ENCODE results near the gene PRM1. TPM values are rescaled to one million over a fixed set of nuclear protein-coding genes. Genes with fewer than 3 reads are reported as not detected.

PRM1 gene
- total RNA-seq, 1 donor from 2014 or later = not detected

- no peak overlapping the region for H3K27ac Mint-ChIP-seq (ENCODE audit: unreplicated experiment)
- no peak overlapping the region for H3K4me3 ChIP-seq (ENCODE audit: insufficient read depth, low read depth, low read length)
- FAIRE-seq = no peak
- DNase-seq (ENCODE audit: low read depth) = no peak
- H3K4me2 ChIP-seq (ENCODE audit: low read length) = no peak overlapping the region
- no peaks in the 10 kb centered on the region for H3K79me2 ChIP-seq (ENCODE audit: insufficient read depth, low read length)
- no peaks in the 10 kb centered on the region for H3K4me1 Mint-ChIP-seq (ENCODE audit: low read depth, unreplicated experiment)
- no peaks in the 10 kb centered on the region for H3K36me3 ChIP-seq (ENCODE audit: insufficient read depth, low read length)
- H3K9me3 ChIP-seq (ENCODE audit: insufficient read depth, low read depth, low read length) = no peaks in the 10 kb centered on the region
- H3K36me3 Mint-ChIP-seq (ENCODE audit: low read depth, unreplicated experiment) = no peaks in the 10 kb centered on the region
- no peak overlapping the region for H2AFZ ChIP-seq (ENCODE audit: low read depth, low read length)
- H3K4me1 ChIP-seq (ENCODE audit: insufficient read depth, low read length) = no peaks in the 10 kb centered on the region
- H3K27me3 Mint-ChIP-seq (ENCODE audit: low read depth, unreplicated experiment) = peaks cover 28% of the 10 kb centered on the region
- H3K9ac ChIP-seq (ENCODE audit: low read length) = no peak overlapping the region
- H3K4me3 Mint-ChIP-seq (ENCODE audit: unreplicated experiment) = no peak overlapping the region
- TF ChIP-seq, protein P1, sequence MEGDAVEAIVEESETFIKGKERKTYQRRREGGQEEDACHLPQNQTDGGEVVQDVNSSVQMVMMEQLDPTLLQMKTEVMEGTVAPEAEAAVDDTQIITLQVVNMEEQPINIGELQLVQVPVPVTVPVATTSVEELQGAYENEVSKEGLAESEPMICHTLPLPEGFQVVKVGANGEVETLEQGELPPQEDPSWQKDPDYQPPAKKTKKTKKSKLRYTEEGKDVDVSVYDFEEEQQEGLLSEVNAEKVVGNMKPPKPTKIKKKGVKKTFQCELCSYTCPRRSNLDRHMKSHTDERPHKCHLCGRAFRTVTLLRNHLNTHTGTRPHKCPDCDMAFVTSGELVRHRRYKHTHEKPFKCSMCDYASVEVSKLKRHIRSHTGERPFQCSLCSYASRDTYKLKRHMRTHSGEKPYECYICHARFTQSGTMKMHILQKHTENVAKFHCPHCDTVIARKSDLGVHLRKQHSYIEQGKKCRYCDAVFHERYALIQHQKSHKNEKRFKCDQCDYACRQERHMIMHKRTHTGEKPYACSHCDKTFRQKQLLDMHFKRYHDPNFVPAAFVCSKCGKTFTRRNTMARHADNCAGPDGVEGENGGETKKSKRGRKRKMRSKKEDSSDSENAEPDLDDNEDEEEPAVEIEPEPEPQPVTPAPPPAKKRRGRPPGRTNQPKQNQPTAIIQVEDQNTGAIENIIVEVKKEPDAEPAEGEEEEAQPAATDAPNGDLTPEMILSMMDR (IDR thresholded peaks at IDR 0.05; ENCODE audit: insufficient read depth, low read depth, low read length) = no peak
- TF ChIP-seq EZH2 (IDR thresholded peaks at IDR 0.05; ENCODE audit: insufficient read depth, low read length) = no peak
- no peaks in the 10 kb centered on the region for H3K27me3 ChIP-seq (ENCODE audit: insufficient read depth, low read length)
- no peak overlapping the region for H3K27ac ChIP-seq (ENCODE audit: low read depth, low read length)
- H3K9me3 Mint-ChIP-seq (ENCODE audit: unreplicated experiment) = no peaks in the 10 kb centered on the region
- H4K20me1 ChIP-seq (ENCODE audit: insufficient read depth, low read length) = no peaks in the 10 kb centered on the region
Measured at GRCh38 chr16:11232302-11232851, 48.8 kb downstream of the PRM1 start.

GRCh38 chr16:11231367-11231970, 49.7 kb downstream of the PRM1 start:
- TF ChIP-seq, protein P1 (IDR thresholded peaks at IDR 0.05; ENCODE audit: insufficient read depth, low read depth, low read length) = no peak
- TF ChIP-seq EZH2 (IDR thresholded peaks at IDR 0.05; ENCODE audit: insufficient read depth, low read length) = no peak
- Histone ChIP-seq H3K9me3 (ENCODE audit: insufficient read depth, low read depth, low read length) (no peaks in the 10 kb centered on the region), H3K4me2 (ENCODE audit: low read length) (no peak overlapping the region), H2AFZ (ENCODE audit: low read depth, low read length) (no peak overlapping the region), H3K27ac (ENCODE audit: low read depth, low read length) (no peak overlapping the region), H3K79me2 (ENCODE audit: insufficient read depth, low read length) (no peaks in the 10 kb centered on the region), H3K27me3 (ENCODE audit: insufficient read depth, low read length) (no peaks in the 10 kb centered on the region), H3K36me3 (ENCODE audit: insufficient read depth, low read length) (no peaks in the 10 kb centered on the region), H3K9ac (ENCODE audit: low read length) (no peak overlapping the region), H3K4me3 (ENCODE audit: insufficient read depth, low read depth, low read length) (no peak overlapping the region), H4K20me1 (ENCODE audit: insufficient read depth, low read length) (no peaks in the 10 kb centered on the region), H3K4me1 (ENCODE audit: insufficient read depth, low read length) (no peaks in the 10 kb centered on the region)
- Mint-ChIP-seq H3K27me3 (ENCODE audit: low read depth, unreplicated experiment) (peaks cover 29% of the 10 kb centered on the region), H3K4me1 (ENCODE audit: low read depth, unreplicated experiment) (no peaks in the 10 kb centered on the region), H3K27ac (ENCODE audit: unreplicated experiment) (peak overlapping the region; percentile 7), H3K4me3 (ENCODE audit: unreplicated experiment) (no peak overlapping the region), H3K36me3 (ENCODE audit: low read depth, unreplicated experiment) (no peaks in the 10 kb centered on the region), H3K9me3 (ENCODE audit: unreplicated experiment) (no peaks in the 10 kb centered on the region)
- DNase-seq (ENCODE audit: low read depth) (no peak), FAIRE-seq (no peak)

Small RNAs within 50 kb of the gene (microRNA-seq; reads per million reads assigned to microRNA genes)
- not detected for gene MIR548H2

Other genes starting within 250 kb of the PRM1 start
- gene SOCS1, start 25.1 kb downstream of the PRM1 start, total RNA-seq = 16.0 and 20.2 TPM in 2 replicates
- gene TNP2, start 12.0 kb downstream of the PRM1 start, total RNA-seq = not detected in 2 replicates
- not detected in 2 replicates for gene PRM3, start 7.7 kb downstream of the PRM1 start, total RNA-seq
- not detected in 2 replicates for gene PRM2, start 4.8 kb downstream of the PRM1 start, total RNA-seq
- 6.9 and 7.8 TPM in 2 replicates for gene RMI2, start 64.1 kb upstream of the PRM1 start, total RNA-seq

All from astrocyte (in vitro differentiated cells and primary cell).